Measurements from ENCODE around the gene PLEKHG3. TPM values are rescaled to one million over a fixed set of nuclear protein-coding genes. Genes with fewer than 3 reads are reported as not detected.

PLEKHG3 gene
- total RNA-seq, 1 experiment from 2014 or later, result 75.3 TPM

DNA sequence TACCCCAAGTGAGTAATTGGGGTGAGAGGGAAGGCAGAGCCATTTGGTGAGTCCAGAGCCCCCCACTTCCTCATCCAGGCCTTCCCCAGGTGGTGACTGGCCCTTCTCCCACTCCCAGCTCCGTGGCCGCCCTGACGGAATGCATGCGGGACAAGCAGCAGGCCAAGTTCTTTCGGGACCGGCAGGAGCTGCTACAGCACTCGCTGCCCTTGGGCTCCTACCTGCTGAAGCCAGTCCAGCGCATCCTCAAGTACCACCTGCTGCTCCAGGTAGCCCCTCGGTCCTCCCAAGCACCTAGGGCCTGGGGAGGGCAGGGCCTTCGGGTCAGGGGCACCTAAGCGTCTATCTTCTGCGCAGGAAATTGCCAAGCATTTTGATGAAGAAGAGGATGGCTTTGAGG, 26.5 kb downstream of the PLEKHG3 start (continued):
- TF ChIP-seq PRRX2 (CRISPR knock-in tag; IDR thresholded peaks at IDR 0.05), result no peak
- TF ChIP-seq, protein P1, sequence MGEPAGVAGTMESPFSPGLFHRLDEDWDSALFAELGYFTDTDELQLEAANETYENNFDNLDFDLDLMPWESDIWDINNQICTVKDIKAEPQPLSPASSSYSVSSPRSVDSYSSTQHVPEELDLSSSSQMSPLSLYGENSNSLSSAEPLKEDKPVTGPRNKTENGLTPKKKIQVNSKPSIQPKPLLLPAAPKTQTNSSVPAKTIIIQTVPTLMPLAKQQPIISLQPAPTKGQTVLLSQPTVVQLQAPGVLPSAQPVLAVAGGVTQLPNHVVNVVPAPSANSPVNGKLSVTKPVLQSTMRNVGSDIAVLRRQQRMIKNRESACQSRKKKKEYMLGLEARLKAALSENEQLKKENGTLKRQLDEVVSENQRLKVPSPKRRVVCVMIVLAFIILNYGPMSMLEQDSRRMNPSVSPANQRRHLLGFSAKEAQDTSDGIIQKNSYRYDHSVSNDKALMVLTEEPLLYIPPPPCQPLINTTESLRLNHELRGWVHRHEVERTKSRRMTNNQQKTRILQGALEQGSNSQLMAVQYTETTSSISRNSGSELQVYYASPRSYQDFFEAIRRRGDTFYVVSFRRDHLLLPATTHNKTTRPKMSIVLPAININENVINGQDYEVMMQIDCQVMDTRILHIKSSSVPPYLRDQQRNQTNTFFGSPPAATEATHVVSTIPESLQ (CRISPR knock-in tag; IDR thresholded peaks at IDR 0.05), result no peak
- no peak for TF ChIP-seq NFYB (CRISPR knock-in tag; conservative IDR thresholded peaks at IDR 0.05; ENCODE audit: low read depth)
- no peak for TF ChIP-seq ELF4 (CRISPR knock-in tag; IDR thresholded peaks at IDR 0.05; ENCODE audit: low read depth)
- TF ChIP-seq, protein P2, sequence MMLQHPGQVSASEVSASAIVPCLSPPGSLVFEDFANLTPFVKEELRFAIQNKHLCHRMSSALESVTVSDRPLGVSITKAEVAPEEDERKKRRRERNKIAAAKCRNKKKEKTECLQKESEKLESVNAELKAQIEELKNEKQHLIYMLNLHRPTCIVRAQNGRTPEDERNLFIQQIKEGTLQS (CRISPR knock-in tag; conservative IDR thresholded peaks at IDR 0.05), result no peak

GRCh38 chr14:64731141-64731581, 26.9 kb downstream of the PLEKHG3 start:
- H3K36me3 Mint-ChIP-seq, result peaks cover 53% of the 10 kb centered on the region
- DNase-seq (ENCODE audit: low spot score) (no peak), ATAC-seq (no peak)
- H3K27me3 Mint-ChIP-seq (ENCODE audit: low read depth), result no peaks in the 10 kb centered on the region
- H3K9me3 Mint-ChIP-seq, result no peaks in the 10 kb centered on the region
- no peak overlapping the region for H3K4me3 Mint-ChIP-seq
- CTCF ChIA-PET, result no interaction called here
- H3K4me1 Mint-ChIP-seq, result peaks cover 22% of the 10 kb centered on the region
- no peak for TF ChIP-seq ZNF138 (CRISPR knock-in tag; conservative IDR thresholded peaks at IDR 0.05)
- TF ChIP-seq, protein P3, sequence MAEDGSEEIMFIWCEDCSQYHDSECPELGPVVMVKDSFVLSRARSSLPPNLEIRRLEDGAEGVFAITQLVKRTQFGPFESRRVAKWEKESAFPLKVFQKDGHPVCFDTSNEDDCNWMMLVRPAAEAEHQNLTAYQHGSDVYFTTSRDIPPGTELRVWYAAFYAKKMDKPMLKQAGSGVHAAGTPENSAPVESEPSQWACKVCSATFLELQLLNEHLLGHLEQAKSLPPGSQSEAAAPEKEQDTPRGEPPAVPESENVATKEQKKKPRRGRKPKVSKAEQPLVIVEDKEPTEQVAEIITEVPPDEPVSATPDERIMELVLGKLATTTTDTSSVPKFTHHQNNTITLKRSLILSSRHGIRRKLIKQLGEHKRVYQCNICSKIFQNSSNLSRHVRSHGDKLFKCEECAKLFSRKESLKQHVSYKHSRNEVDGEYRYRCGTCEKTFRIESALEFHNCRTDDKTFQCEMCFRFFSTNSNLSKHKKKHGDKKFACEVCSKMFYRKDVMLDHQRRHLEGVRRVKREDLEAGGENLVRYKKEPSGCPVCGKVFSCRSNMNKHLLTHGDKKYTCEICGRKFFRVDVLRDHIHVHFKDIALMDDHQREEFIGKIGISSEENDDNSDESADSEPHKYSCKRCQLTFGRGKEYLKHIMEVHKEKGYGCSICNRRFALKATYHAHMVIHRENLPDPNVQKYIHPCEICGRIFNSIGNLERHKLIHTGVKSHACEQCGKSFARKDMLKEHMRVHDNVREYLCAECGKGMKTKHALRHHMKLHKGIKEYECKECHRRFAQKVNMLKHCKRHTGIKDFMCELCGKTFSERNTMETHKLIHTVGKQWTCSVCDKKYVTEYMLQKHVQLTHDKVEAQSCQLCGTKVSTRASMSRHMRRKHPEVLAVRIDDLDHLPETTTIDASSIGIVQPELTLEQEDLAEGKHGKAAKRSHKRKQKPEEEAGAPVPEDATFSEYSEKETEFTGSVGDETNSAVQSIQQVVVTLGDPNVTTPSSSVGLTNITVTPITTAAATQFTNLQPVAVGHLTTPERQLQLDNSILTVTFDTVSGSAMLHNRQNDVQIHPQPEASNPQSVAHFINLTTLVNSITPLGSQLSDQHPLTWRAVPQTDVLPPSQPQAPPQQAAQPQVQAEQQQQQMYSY (CRISPR knock-in tag; IDR thresholded peaks at IDR 0.05), result no peak
- TF ChIP-seq ZBTB43 (CRISPR knock-in tag; IDR thresholded peaks at IDR 0.05), result no peak
- no peak for TF ChIP-seq MYBL2 (CRISPR knock-in tag; IDR thresholded peaks at IDR 0.05)
- TF ChIP-seq GABPB1 (CRISPR knock-in tag; IDR thresholded peaks at IDR 0.05), result no peak
- no peak for TF ChIP-seq TEAD4 (CRISPR knock-in tag; IDR thresholded peaks at IDR 0.05)
- TF ChIP-seq, protein P4, sequence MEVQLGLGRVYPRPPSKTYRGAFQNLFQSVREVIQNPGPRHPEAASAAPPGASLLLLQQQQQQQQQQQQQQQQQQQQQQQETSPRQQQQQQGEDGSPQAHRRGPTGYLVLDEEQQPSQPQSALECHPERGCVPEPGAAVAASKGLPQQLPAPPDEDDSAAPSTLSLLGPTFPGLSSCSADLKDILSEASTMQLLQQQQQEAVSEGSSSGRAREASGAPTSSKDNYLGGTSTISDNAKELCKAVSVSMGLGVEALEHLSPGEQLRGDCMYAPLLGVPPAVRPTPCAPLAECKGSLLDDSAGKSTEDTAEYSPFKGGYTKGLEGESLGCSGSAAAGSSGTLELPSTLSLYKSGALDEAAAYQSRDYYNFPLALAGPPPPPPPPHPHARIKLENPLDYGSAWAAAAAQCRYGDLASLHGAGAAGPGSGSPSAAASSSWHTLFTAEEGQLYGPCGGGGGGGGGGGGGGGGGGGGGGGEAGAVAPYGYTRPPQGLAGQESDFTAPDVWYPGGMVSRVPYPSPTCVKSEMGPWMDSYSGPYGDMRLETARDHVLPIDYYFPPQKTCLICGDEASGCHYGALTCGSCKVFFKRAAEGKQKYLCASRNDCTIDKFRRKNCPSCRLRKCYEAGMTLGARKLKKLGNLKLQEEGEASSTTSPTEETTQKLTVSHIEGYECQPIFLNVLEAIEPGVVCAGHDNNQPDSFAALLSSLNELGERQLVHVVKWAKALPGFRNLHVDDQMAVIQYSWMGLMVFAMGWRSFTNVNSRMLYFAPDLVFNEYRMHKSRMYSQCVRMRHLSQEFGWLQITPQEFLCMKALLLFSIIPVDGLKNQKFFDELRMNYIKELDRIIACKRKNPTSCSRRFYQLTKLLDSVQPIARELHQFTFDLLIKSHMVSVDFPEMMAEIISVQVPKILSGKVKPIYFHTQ (CRISPR knock-in tag; IDR thresholded peaks at IDR 0.05), result no peak
- no peak for TF ChIP-seq ELF4 (CRISPR knock-in tag; IDR thresholded peaks at IDR 0.05; ENCODE audit: low read depth)
- TF ChIP-seq ZNF396 (CRISPR knock-in tag; IDR thresholded peaks at IDR 0.05; ENCODE audit: borderline replicate concordance), result no peak
- TF ChIP-seq E2F5 (CRISPR knock-in tag; IDR thresholded peaks at IDR 0.05), result no peak
- TF ChIP-seq HMGXB4 (CRISPR knock-in tag; IDR thresholded peaks at IDR 0.05), result no peak
- no peak overlapping the region for H3K27ac Mint-ChIP-seq
- POLR2A ChIA-PET, result interaction anchor here (1.0 kb wide), 1 partner anchor 23 kb away, joined by 3 read pairs; no protein-coding TSS in a partner anchor

All from WTC11 (cell line).